Measurements from ENCODE around the gene IGSF9B.
A peak's percentile ranks its signal among the peaks of the same experiment; 100 is the strongest.

IGSF9B gene

GRCh38 chr11:133895061-133895479 is 61.7 kb downstream of the IGSF9B start:
- peak; percentile 57 for DNase-seq (ENCODE audit: low spot score)
- in situ Hi-C loops (cut with MboI; ENCODE audit: low pct_unique_long_range_greater_than_20kb, low sequenced_read_pairs, unreplicated experiment): no loop called here
- TF ChIP-seq, protein P1, sequence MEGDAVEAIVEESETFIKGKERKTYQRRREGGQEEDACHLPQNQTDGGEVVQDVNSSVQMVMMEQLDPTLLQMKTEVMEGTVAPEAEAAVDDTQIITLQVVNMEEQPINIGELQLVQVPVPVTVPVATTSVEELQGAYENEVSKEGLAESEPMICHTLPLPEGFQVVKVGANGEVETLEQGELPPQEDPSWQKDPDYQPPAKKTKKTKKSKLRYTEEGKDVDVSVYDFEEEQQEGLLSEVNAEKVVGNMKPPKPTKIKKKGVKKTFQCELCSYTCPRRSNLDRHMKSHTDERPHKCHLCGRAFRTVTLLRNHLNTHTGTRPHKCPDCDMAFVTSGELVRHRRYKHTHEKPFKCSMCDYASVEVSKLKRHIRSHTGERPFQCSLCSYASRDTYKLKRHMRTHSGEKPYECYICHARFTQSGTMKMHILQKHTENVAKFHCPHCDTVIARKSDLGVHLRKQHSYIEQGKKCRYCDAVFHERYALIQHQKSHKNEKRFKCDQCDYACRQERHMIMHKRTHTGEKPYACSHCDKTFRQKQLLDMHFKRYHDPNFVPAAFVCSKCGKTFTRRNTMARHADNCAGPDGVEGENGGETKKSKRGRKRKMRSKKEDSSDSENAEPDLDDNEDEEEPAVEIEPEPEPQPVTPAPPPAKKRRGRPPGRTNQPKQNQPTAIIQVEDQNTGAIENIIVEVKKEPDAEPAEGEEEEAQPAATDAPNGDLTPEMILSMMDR (IDR thresholded peaks at IDR 0.05; ENCODE audit: extremely low read depth, insufficient read depth, missing control alignments): no peak

DNA sequence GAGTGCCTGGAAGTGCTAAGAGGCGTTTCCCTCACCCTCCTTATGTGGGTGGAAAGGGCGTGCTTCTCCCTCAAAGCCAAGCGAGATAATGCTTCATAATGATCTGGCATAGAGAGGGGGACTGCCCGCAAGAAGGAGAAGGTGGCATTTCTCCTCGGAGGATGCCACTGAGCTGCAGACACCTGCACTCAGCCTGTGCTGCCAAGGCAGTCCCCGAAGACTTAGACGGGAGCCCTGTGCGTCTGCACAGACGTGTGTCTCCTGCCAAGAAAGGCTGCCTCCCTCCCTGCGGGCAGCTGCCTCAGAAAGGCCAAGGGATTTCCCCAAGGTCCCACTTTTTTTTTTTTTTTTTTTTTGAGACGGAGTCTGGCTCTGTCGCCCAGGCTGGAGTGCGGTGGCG is 63.4 kb downstream of the IGSF9B start:
- TF ChIP-seq, protein P1 (IDR thresholded peaks at IDR 0.05; ENCODE audit: extremely low read depth, insufficient read depth, missing control alignments): no peak
- DNase-seq (ENCODE audit: low spot score): no peak
- in situ Hi-C loops (cut with MboI; ENCODE audit: low pct_unique_long_range_greater_than_20kb, low sequenced_read_pairs, unreplicated experiment): no loop called here

- TF ChIP-seq, protein P1 (IDR thresholded peaks at IDR 0.05; ENCODE audit: extremely low read depth, insufficient read depth, missing control alignments): no peak
- in situ Hi-C loops (cut with MboI; ENCODE audit: low pct_unique_long_range_greater_than_20kb, low sequenced_read_pairs, unreplicated experiment): no loop called here
- DNase-seq (ENCODE audit: low spot score): peak; percentile 1
Observed at GRCh38 chr11:133892584-133893380, 64.0 kb downstream of the IGSF9B start.

GRCh38 chr11:133892126-133892525 is 64.6 kb downstream of the IGSF9B start:
- DNase-seq (ENCODE audit: low spot score): peak; percentile 0
- in situ Hi-C loops (cut with MboI; ENCODE audit: low pct_unique_long_range_greater_than_20kb, low sequenced_read_pairs, unreplicated experiment): no loop called here
- TF ChIP-seq, protein P1 (IDR thresholded peaks at IDR 0.05; ENCODE audit: extremely low read depth, insufficient read depth, missing control alignments): no peak

DNA sequence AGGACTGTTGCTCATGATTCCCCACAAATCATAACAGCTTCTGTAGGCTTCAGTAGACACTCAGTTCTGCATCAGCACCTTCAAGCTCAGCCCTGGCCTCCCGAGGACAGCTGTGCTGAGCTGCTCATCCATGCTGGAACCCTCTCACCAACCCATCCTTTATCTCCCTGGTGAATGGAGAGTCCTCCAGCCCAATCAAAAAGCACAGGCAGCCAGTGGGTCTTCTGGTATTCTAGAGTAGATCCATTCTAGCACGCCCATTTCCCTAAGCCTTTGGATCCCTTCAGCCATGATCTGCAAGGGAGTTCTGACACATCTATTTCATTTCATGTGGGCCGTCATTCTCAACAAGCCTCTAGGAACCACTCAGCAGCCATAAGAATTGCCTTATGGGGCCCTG is 66.9 kb downstream of the IGSF9B start:
- in situ Hi-C loops (cut with MboI; ENCODE audit: low pct_unique_long_range_greater_than_20kb, low sequenced_read_pairs, unreplicated experiment): no loop called here
- TF ChIP-seq, protein P1 (IDR thresholded peaks at IDR 0.05; ENCODE audit: extremely low read depth, insufficient read depth, missing control alignments): no peak
- DNase-seq (ENCODE audit: low spot score): peak; percentile 2

GRCh38 chr11:133889188-133889587 is 67.6 kb downstream of the IGSF9B start:
- in situ Hi-C loops (cut with MboI; ENCODE audit: low pct_unique_long_range_greater_than_20kb, low sequenced_read_pairs, unreplicated experiment): no loop called here
- TF ChIP-seq, protein P1 (IDR thresholded peaks at IDR 0.05; ENCODE audit: extremely low read depth, insufficient read depth, missing control alignments): no peak
- DNase-seq (ENCODE audit: low spot score): no peak
